Peyer's patch (tissue), 4 donors: ENCODE data around the gene NFKBIB. TPM values are rescaled to one million over a fixed set of nuclear protein-coding genes. Genes with fewer than 3 reads are reported as not detected.
A peak's percentile ranks its signal among the peaks of the same experiment; 100 is the strongest.

ENCODE experiments used
- DNase-seq, 3 donors: peaks; one replicate each; pipeline ENCODE4 v3.0.0-alpha.2; 2017 to 2019
- H3K27ac ChIP-seq, 4 donors: fragments of 200-600 bp; sonication (generic); one replicate each; pipeline ENCODE4 v1.5.1; 2016 to 2019
- H3K27me3 ChIP-seq, 2 donors: fragments of 200-600 bp; sonication (generic); one replicate each; pipeline ENCODE4 v1.5.1; 2019
- H3K36me3 ChIP-seq, 3 donors: fragments of 200-600 bp; sonication (generic); one replicate each; pipeline ENCODE4 v1.5.1; 2016 to 2019
- H3K4me1 ChIP-seq, 4 donors: fragments of 200-600 bp; sonication (generic); one replicate each; pipeline ENCODE4 v1.5.1; 2016 to 2019
- H3K4me3 ChIP-seq, 4 donors: fragments of 200-600 bp; sonication (generic); 1 replicate in 3 of 4; 2 replicates in 1 of 4; pipeline ENCODE4 v1.5.1; 2016 to 2019; ENCODE audit warnings: mild to moderate bottlenecking in 1 of 4
- H3K9me3 ChIP-seq, 4 donors: fragments of 200-600 bp; sonication (generic); one replicate each; pipeline ENCODE4 v1.5.1; 2016 to 2019; ENCODE audit warnings: mild to moderate bottlenecking in 1 of 4
- POLR2A ChIP-seq, 2 donors: fragments of 450-650 bp; IDR thresholded peaks; one replicate each; pipeline ENCODE4 v1.5.1; 2017; ENCODE audit warnings: antibody characterized with exemption in 2 of 2, mild to moderate bottlenecking in 2 of 2, moderate library complexity in 2 of 2
- total RNA-seq, 4 donors: library from RNA; depleted of rRNA; stranded (reverse); fragments of >200 nt; gene quantifications; one replicate each; pipeline ENCODE4 v1.1.0, GENCODE V29; 2016
- TF ChIP-seq, protein P1 (sequence below), 6 experiments: fragments of 450-650 bp in 4 of 6; fragments of 200-600 bp in 2 of 6; sonication (generic) in 1 of 6; IDR thresholded peaks; one replicate each; pipeline ENCODE4 v1.5.1; 2017 to 2019; ENCODE audit warnings: antibody characterized with exemption in 6 of 6, mild to moderate bottlenecking in 3 of 6, moderate library complexity in 1 of 6

NFKBIB gene
- total RNA-seq, 4 donors from 2014 or later = 12.4 to 27.7 (median 22.8) TPM

DNA sequence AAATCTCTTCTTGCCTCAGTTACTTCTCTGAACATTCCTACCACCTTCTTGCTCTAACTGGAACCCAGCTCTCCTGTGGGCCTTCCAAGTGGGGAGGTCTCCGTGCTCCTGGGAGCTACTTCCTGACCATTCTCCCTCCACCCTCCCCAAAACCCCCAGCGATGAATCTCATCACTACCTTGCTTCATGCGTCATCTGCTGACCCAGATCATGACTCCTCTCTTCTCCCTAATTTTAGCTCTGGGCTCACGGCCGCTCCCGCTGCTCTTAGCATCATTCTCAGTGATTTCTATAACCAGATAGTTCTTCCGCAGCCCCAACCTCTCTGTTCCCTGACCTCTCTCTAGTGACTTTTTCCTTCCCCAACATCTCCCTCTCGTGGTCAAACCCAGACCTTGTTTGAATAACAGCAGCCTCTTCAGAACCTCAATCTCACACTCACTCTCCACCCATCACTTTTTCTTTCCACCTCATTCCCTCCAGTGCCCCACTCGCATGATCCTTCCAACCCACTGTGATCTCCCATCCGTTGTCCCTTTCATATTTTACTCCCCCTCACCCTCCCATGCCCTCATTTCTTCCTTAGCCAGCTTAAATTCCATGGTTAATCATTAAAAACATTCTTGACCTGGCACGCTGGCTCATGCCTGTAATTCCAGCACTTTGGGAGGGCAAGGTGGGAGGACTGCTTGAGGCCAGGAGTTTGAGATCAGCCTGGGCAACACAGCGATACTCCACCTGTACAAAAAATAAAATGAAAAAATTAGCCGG lies 52.8 kb downstream of the NFKBIB start:
- no peak for TF ChIP-seq POLR2A (IDR thresholded peaks at IDR 0.05)
- TF ChIP-seq, protein P1, sequence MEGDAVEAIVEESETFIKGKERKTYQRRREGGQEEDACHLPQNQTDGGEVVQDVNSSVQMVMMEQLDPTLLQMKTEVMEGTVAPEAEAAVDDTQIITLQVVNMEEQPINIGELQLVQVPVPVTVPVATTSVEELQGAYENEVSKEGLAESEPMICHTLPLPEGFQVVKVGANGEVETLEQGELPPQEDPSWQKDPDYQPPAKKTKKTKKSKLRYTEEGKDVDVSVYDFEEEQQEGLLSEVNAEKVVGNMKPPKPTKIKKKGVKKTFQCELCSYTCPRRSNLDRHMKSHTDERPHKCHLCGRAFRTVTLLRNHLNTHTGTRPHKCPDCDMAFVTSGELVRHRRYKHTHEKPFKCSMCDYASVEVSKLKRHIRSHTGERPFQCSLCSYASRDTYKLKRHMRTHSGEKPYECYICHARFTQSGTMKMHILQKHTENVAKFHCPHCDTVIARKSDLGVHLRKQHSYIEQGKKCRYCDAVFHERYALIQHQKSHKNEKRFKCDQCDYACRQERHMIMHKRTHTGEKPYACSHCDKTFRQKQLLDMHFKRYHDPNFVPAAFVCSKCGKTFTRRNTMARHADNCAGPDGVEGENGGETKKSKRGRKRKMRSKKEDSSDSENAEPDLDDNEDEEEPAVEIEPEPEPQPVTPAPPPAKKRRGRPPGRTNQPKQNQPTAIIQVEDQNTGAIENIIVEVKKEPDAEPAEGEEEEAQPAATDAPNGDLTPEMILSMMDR (IDR thresholded peaks at IDR 0.05) = peak in 4 of 6 experiments; percentile 36 to 55 (median 52)
- peaks cover 0 to 7% (median 0%) of the 10 kb centered on the region in 4 donors for H3K9me3 ChIP-seq
- peak in 1 of 3 donors; percentile 64 for DNase-seq
- H3K27me3 ChIP-seq = no peaks in the 10 kb centered on the region
- H3K36me3 ChIP-seq = no peaks in the 10 kb centered on the region
- H3K27ac ChIP-seq = no peak overlapping the region
- no peak overlapping the region for H3K4me3 ChIP-seq
- peaks cover 4 to 8% (median 7%) of the 10 kb centered on the region in 4 donors for H3K4me1 ChIP-seq

DNA sequence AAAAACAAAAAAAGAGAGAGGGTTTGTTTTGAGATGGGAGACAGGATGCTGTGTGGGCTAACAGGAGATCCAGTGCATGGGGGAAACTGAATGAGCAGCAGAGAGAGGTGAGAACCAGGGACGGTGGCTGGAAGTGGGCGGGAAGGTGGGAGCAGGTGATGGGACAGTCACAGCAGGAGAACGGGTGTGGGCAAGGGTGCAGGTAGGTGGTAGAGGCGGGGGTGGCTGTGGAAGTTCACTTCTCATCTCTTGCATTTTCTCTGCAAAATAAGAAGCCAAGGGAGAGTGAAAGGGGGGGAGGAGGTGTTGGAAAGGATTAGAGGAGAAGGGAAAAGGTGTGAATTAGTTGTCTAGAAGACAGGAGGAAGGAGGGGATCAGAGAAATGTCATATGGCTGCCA lies 53.9 kb downstream of the NFKBIB start:
- Histone ChIP-seq H3K27me3 (no peaks in the 10 kb centered on the region), H3K27ac (no peak overlapping the region), H3K36me3 (no peaks in the 10 kb centered on the region), H3K4me1 (peaks cover 4 to 8% (median 7%) of the 10 kb centered on the region in 4 donors), H3K4me3 (no peak overlapping the region), H3K9me3 (peaks cover 0 to 7% (median 0%) of the 10 kb centered on the region in 4 donors)
- no peak for DNase-seq
- TF ChIP-seq, protein P1 (IDR thresholded peaks at IDR 0.05) = no peak
- no peak for TF ChIP-seq POLR2A (IDR thresholded peaks at IDR 0.05)

DNA sequence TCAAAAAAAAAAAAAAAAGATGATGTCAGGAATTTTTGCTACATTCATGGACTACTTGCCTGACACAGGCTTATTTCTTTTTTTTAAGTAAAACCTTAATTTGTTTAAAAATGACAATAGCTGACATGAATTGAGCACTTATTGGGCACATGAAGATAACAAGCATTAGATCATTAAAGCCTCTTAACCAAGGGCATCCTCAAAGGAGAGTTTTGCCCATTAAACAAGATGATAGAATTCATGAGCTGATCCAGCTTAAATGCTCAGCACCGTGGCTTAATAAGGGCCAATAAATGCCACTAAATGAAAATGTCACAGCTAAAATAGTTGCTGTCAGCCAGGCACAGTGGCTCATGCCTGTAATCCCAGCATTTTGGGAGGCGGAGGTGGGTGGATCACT lies 56.5 kb downstream of the NFKBIB start:
- no peak for DNase-seq
- no peaks in the 10 kb centered on the region for H3K36me3 ChIP-seq
- no peak overlapping the region for H3K27ac ChIP-seq
- no peaks in the 10 kb centered on the region for H3K27me3 ChIP-seq
- no peak overlapping the region for H3K4me3 ChIP-seq
- TF ChIP-seq, protein P1 (IDR thresholded peaks at IDR 0.05) = no peak
- no peak for TF ChIP-seq POLR2A (IDR thresholded peaks at IDR 0.05)
- H3K9me3 ChIP-seq = no peaks in the 10 kb centered on the region
- H3K4me1 ChIP-seq = no peaks in the 10 kb centered on the region

DNA sequence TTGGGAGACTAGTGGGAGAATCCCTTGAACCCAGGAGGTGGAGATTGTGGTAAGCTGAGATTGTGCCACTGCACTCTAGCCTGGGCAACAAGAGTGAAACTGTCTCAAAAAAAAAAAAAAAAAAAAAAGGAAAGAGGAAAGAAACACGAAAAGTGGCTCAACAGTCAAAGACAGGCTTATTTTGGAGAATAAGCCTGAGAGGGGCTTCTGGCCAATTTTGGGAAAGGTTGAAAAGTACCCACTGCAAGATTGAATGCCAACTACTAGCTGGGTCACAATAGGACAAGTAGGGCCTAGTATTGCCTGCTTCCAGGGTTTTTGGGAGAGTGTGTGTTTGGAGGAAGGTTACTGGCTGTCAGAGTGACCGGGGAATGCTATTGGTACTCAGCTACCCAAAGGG lies 58.5 kb downstream of the NFKBIB start:
- no peak overlapping the region for H3K27ac ChIP-seq
- H3K4me3 ChIP-seq = no peak overlapping the region
- no peak for TF ChIP-seq POLR2A (IDR thresholded peaks at IDR 0.05)
- TF ChIP-seq, protein P1 (IDR thresholded peaks at IDR 0.05) = no peak
- no peaks in the 10 kb centered on the region for H3K27me3 ChIP-seq
- no peak for DNase-seq
- no peaks in the 10 kb centered on the region for H3K4me1 ChIP-seq
- H3K36me3 ChIP-seq = no peaks in the 10 kb centered on the region
- no peaks in the 10 kb centered on the region for H3K9me3 ChIP-seq

Other genes with a start within 250 kb of the NFKBIB start
- 10 to 100 TPM in 1 of 4 donors, 1 to 10 TPM in 3; 5.8 to 56.8 (median 6.4) TPM for gene CAPN12, start 155.5 kb upstream of the NFKBIB start, total RNA-seq
- not detected for gene LGALS7, start 126.5 kb upstream of the NFKBIB start, total RNA-seq
- gene LGALS7B, start 110.8 kb upstream of the NFKBIB start, total RNA-seq = not detected
- gene LGALS4, start 87.0 kb upstream of the NFKBIB start, total RNA-seq = 1,000 to 10,000 TPM; 1,215 to 4,170 (median 2,579) TPM
- 100 to 1,000 TPM; 138 to 276 (median 156) TPM for gene ECH1, start 68.2 kb upstream of the NFKBIB start, total RNA-seq
- gene HNRNPL, start 50.0 kb upstream of the NFKBIB start, total RNA-seq = 100 to 1,000 TPM; 149 to 229 (median 186) TPM
- 10 to 100 TPM in 1 of 4 donors, 1 to 10 TPM in 3; 4.6 to 22.3 (median 7.2) TPM for gene RINL, start 21.7 kb upstream of the NFKBIB start, total RNA-seq
- 10 to 100 TPM; 40.4 to 90.9 (median 78.6) TPM for gene SIRT2, start 351 bp upstream of the NFKBIB start, total RNA-seq
- gene CCER2, start 12.2 kb downstream of the NFKBIB start, total RNA-seq = 1 to 10 TPM in 2 of 4 donors, not detected in 2; 1.4 to 1.5 TPM
- gene SARS2, start 30.8 kb downstream of the NFKBIB start, total RNA-seq = 100 to 1,000 TPM in 1 of 4 donors, 10 to 100 TPM in 3; 18.2 to 134 (median 38.4) TPM
- 10 to 100 TPM; 29.8 to 56.1 (median 35.6) TPM for gene MRPS12, start 31.0 kb downstream of the NFKBIB start, total RNA-seq
- gene FBXO17, start 75.8 kb downstream of the NFKBIB start, total RNA-seq = 1 to 10 TPM; 1.4 to 5.4 (median 3.9) TPM
- 10 to 100 TPM in 1 of 4 donors, 1 to 10 TPM in 3; 1.2 to 12.4 (median 3.6) TPM for gene FBXO27, start 132.6 kb downstream of the NFKBIB start, total RNA-seq
- not detected for gene ACP7, start 184.4 kb downstream of the NFKBIB start, total RNA-seq
- gene PAK4, start 225.8 kb downstream of the NFKBIB start, total RNA-seq = 10 to 100 TPM; 24.8 to 73.0 (median 45.7) TPM